ENCODE data around the gene B4GALT5. TPM values are rescaled to one million over a fixed set of nuclear protein-coding genes. Genes with fewer than 3 reads are reported as not detected.

B4GALT5 gene
- total and polyA plus RNA-seq, 3 donors from 2014 or later: 56.9 to 69.7 (median 63.4) TPM

- no peak overlapping the region for H3K27ac ChIP-seq
- no peaks in the 10 kb centered on the region for H3K9me3 ChIP-seq
- intact Hi-C loops (cut with DNase I; ENCODE audit: low total_unique reads): no loop called here
- H3K4me3 ChIP-seq: no peak overlapping the region
- TF ChIP-seq POLR2A (IDR thresholded peaks at IDR 0.05): no peak
- no peak for TF ChIP-seq CTCF (IDR thresholded peaks at IDR 0.05)
- DNase-seq: no peak
- no peaks in the 10 kb centered on the region for H3K27me3 ChIP-seq
- H3K4me1 ChIP-seq: peaks cover 7% of the 10 kb centered on the region
- no peaks in the 10 kb centered on the region for H3K36me3 ChIP-seq (ENCODE audit: low read depth, missing control alignments)
- WGBS, 2 donors: 84 to 89% methylated on average over 2 of the region's 2 CpGs
These were observed 67.2 kb downstream of the B4GALT5 start for GRCh38 chr20:49646528-49646927.

- Histone ChIP-seq H3K9me3 (no peaks in the 10 kb centered on the region), H3K36me3 (ENCODE audit: low read depth, missing control alignments) (no peaks in the 10 kb centered on the region), H3K27ac (no peak overlapping the region), H3K4me3 (no peak overlapping the region), H3K4me1 (peaks cover 7% of the 10 kb centered on the region), H3K27me3 (no peaks in the 10 kb centered on the region)
- intact Hi-C loops (cut with DNase I; ENCODE audit: low total_unique reads): no loop called here
- no peak for DNase-seq
- WGBS, 2 donors: 92 to 94% methylated on average over 3 of the region's 3 CpGs
- TF ChIP-seq POLR2A (IDR thresholded peaks at IDR 0.05): no peak
- no peak for TF ChIP-seq CTCF (IDR thresholded peaks at IDR 0.05)
These were observed 67.6 kb downstream of the B4GALT5 start for GRCh38 chr20:49646126-49646525.

- Histone ChIP-seq H3K27ac (no peak overlapping the region), H3K27me3 (no peaks in the 10 kb centered on the region), H3K4me3 (no peak overlapping the region), H3K36me3 (ENCODE audit: low read depth, missing control alignments) (no peaks in the 10 kb centered on the region), H3K4me1 (peaks cover 7% of the 10 kb centered on the region), H3K9me3 (no peaks in the 10 kb centered on the region)
- intact Hi-C loops (cut with DNase I; ENCODE audit: low total_unique reads): no loop called here
- no peak for DNase-seq
- TF ChIP-seq POLR2A (IDR thresholded peaks at IDR 0.05) (no peak), CTCF (IDR thresholded peaks at IDR 0.05) (no peak)
- WGBS, 2 donors: 95% methylated on average over 5 of the region's 5 CpGs
These were observed 68.6 kb downstream of the B4GALT5 start for GRCh38 chr20:49644980-49645565.

GRCh38 chr20:49642816-49643215 is 70.9 kb downstream of the B4GALT5 start:
- no peak for TF ChIP-seq CTCF (IDR thresholded peaks at IDR 0.05)
- no peak for TF ChIP-seq POLR2A (IDR thresholded peaks at IDR 0.05)
- no peak for DNase-seq
- H3K4me1 ChIP-seq: peaks cover 7% of the 10 kb centered on the region
- no peaks in the 10 kb centered on the region for H3K27me3 ChIP-seq
- H3K36me3 ChIP-seq (ENCODE audit: low read depth, missing control alignments): no peaks in the 10 kb centered on the region
- no peaks in the 10 kb centered on the region for H3K9me3 ChIP-seq
- H3K4me3 ChIP-seq: no peak overlapping the region
- no peak overlapping the region for H3K27ac ChIP-seq
- intact Hi-C loops (cut with DNase I; ENCODE audit: low total_unique reads): no loop called here
- WGBS, 2 donors: 59 to 70% methylated on average over 4 of the region's 4 CpGs
